ENCODE data around the gene DCLK1.
"Not testable (repeated sequence)": the region's sequence is repeated elsewhere in the genome, so short reads cannot be mapped to it uniquely, and the experiment has no call there.

Gene DCLK1

GRCh38 chr13:35978607-35979316 is 152.4 kb downstream of the DCLK1 start:
- Histone ChIP-seq H3K4me3 (replicated peaks; ENCODE audit: insufficient read depth, low read length) (no peak overlapping the region), H3K27ac (replicated peaks) (no peak overlapping the region), H3K27me3 (ENCODE audit: insufficient read depth, poor library complexity, severe bottlenecking) (no peaks in the 10 kb centered on the region)
- TF ChIP-seq CTCF (IDR thresholded peaks at IDR 0.05; ENCODE audit: insufficient read depth, low read length) (peak; percentile 41), GABPA (IDR thresholded peaks at IDR 0.05; ENCODE audit: low read depth) (no peak)
- DNase-seq (ENCODE audit: low read depth in 1 of 2, low spot score in 1 of 2) = peak; percentile 15 to 60

GRCh38 chr13:35977060-35977459 is 154.1 kb downstream of the DCLK1 start:
- H3K4me3 ChIP-seq (replicated peaks; ENCODE audit: insufficient read depth, low read length) = no peak overlapping the region
- no peaks in the 10 kb centered on the region for H3K27me3 ChIP-seq (ENCODE audit: insufficient read depth, poor library complexity, severe bottlenecking)
- TF ChIP-seq POLR2AphosphoS5 (IDR thresholded peaks at IDR 0.05; ENCODE audit: low read depth) (no peak), CTCF (IDR thresholded peaks at IDR 0.05; ENCODE audit: insufficient read depth, low read length) (no peak), SPI1 (IDR thresholded peaks at IDR 0.05; ENCODE audit: borderline replicate concordance, low read depth) (no peak), GABPA (IDR thresholded peaks at IDR 0.05; ENCODE audit: low read depth) (no peak)
- TF ChIP-seq, protein P1, sequence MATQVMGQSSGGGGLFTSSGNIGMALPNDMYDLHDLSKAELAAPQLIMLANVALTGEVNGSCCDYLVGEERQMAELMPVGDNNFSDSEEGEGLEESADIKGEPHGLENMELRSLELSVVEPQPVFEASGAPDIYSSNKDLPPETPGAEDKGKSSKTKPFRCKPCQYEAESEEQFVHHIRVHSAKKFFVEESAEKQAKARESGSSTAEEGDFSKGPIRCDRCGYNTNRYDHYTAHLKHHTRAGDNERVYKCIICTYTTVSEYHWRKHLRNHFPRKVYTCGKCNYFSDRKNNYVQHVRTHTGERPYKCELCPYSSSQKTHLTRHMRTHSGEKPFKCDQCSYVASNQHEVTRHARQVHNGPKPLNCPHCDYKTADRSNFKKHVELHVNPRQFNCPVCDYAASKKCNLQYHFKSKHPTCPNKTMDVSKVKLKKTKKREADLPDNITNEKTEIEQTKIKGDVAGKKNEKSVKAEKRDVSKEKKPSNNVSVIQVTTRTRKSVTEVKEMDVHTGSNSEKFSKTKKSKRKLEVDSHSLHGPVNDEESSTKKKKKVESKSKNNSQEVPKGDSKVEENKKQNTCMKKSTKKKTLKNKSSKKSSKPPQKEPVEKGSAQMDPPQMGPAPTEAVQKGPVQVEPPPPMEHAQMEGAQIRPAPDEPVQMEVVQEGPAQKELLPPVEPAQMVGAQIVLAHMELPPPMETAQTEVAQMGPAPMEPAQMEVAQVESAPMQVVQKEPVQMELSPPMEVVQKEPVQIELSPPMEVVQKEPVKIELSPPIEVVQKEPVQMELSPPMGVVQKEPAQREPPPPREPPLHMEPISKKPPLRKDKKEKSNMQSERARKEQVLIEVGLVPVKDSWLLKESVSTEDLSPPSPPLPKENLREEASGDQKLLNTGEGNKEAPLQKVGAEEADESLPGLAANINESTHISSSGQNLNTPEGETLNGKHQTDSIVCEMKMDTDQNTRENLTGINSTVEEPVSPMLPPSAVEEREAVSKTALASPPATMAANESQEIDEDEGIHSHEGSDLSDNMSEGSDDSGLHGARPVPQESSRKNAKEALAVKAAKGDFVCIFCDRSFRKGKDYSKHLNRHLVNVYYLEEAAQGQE (IDR thresholded peaks at IDR 0.05; ENCODE audit: insufficient replicate concordance, low read depth) = no peak
- no peak overlapping the region for H3K27ac ChIP-seq (replicated peaks)
- DNase-seq (ENCODE audit: low read depth in 1 of 2, low spot score in 1 of 2) = no peak

- DNase-seq (ENCODE audit: low read depth in 1 of 2, low spot score in 1 of 2) = no peak
- no peak overlapping the region for H3K27ac ChIP-seq (replicated peaks)
These were observed 155.1 kb downstream of the DCLK1 start for GRCh38 chr13:35976126-35976525.

DNA sequence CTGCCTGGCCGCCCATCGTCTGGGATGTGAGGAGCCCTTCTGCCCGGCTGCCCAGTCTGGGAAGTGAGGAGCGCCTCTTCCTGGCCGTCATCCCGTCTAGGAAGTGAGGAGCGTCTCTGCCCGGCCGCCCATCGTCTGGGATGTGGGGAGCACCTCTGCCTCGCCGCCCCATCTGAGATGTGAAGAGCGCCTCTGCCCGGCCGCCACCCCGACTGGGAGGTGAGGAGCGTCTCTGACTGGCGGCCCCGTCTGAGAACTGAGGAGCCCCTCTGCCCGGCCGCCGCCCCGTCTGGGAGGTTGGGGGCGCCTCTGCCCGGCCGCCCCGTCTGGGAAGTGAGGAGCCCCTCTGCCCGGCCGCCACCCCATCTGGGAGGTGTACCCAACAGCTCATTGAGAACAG is 164.2 kb downstream of the DCLK1 start:
- not testable (repeated sequence) for H3K27ac ChIP-seq (replicated peaks); DNase-seq (ENCODE audit: low read depth in 1 of 2, low spot score in 1 of 2)

More at GRCh38 chr13:35976126-35976525, 155.1 kb downstream of the DCLK1 start:
- H3K4me3 ChIP-seq (replicated peaks; ENCODE audit: insufficient read depth, low read length) = no peak overlapping the region
- H3K27me3 ChIP-seq (ENCODE audit: insufficient read depth, poor library complexity, severe bottlenecking) = no peaks in the 10 kb centered on the region
- TF ChIP-seq GABPA (IDR thresholded peaks at IDR 0.05; ENCODE audit: low read depth) = no peak
- TF ChIP-seq POLR2AphosphoS5 (IDR thresholded peaks at IDR 0.05; ENCODE audit: low read depth) = no peak
- no peak for TF ChIP-seq SPI1 (IDR thresholded peaks at IDR 0.05; ENCODE audit: borderline replicate concordance, low read depth)
- TF ChIP-seq, protein P1 (IDR thresholded peaks at IDR 0.05; ENCODE audit: insufficient replicate concordance, low read depth) = no peak
- no peak for TF ChIP-seq CTCF (IDR thresholded peaks at IDR 0.05; ENCODE audit: insufficient read depth, low read length)

More for the DNA sequence above, 164.2 kb downstream of the DCLK1 start:
- not testable (repeated sequence) for H3K4me3 ChIP-seq (replicated peaks; ENCODE audit: insufficient read depth, low read length); H3K27me3 ChIP-seq (ENCODE audit: insufficient read depth, poor library complexity, severe bottlenecking)
